Measurements from ENCODE around the gene TACR1. TPM values are rescaled to one million over a fixed set of nuclear protein-coding genes. Genes with fewer than 3 reads are reported as not detected.
A peak's percentile ranks its signal among the peaks of the same experiment; 100 is the strongest.
"Not testable (repeated sequence)": the region's sequence is repeated elsewhere in the genome, so short reads cannot be mapped to it uniquely, and the experiment has no call there.

TACR1 gene
- total RNA-seq: 0.05 TPM in 1 of 2 replicates, not detected in the other
- total RNA-seq (2013): not detected
- 0.01 and 0.10 TPM in 2 replicates for polyA plus RNA-seq
- polyA minus RNA-seq: 0.17 TPM in 1 of 2 replicates, not detected in the other

GRCh38 chr2:75199428-75200011, at the start of gene TACR1:
TACR1 (minus strand) TSS chr2:75199520; CDS start chr2:75198934, 586 bp downstream.
- H3K27me3 ChIP-seq (replicated peaks in 1 of 4; ENCODE audit: control extremely low read depth in 1 of 4, control insufficient read depth in 3 of 4, insufficient read depth in 4 of 4, low read length in 3 of 4): peaks cover 0 to 41% (median 31%) of the 10 kb centered on the region in 4 experiments
- no peak for TF ChIP-seq EZH2 (IDR thresholded peaks at IDR 0.05; ENCODE audit: borderline replicate concordance, insufficient read depth, low read depth, low read length, poor library complexity, severe bottlenecking)
- TF ChIP-seq CTCF (IDR thresholded peaks at IDR 0.05): peak; percentile 65
- no peaks in the 10 kb centered on the region for H3K9me3 Mint-ChIP-seq (ENCODE audit: insufficient read depth)
- intact Hi-C loops (cut with micrococcal nuclease): loop anchor here (1.0 to 10.0 kb wide), 4 partner anchors 205 to 405 kb away; no protein-coding TSS in a partner anchor
- H3K27ac Mint-ChIP-seq: no peak within 1 kb of the TSS
- peak within 1 kb of the TSS in 4 of 5 experiments; percentile 9 to 49 (median 36) for H3K4me3 ChIP-seq (ENCODE audit: control extremely low read depth in 1 of 5, extremely low read depth in 1 of 5, insufficient read depth in 1 of 5, low read depth in 2 of 5, low read length in 4 of 5)
- ChIA-PET CTCF (interaction anchor here (0.6 to 4.9 kb wide), 26 partner anchors 12 to 411 kb away, joined by 3 to 61 read pairs (median 4); no protein-coding TSS in a partner anchor), POLR2A (no interaction called here)
- ATAC-seq (ENCODE audit: low read depth) (peak; percentile 71), DNase-seq (peak; percentile 70)
- peak within 1 kb of the TSS; percentile 77 for H3K4me2 ChIP-seq (replicated peaks; ENCODE audit: low read depth, low read length, poor library complexity, severe bottlenecking)
- no peaks in the 10 kb centered on the region for H3K36me3 ChIP-seq (replicated peaks in 1 of 2; ENCODE audit: control extremely low read depth in 1 of 2, control insufficient read depth in 1 of 2, extremely low read depth in 1 of 2, insufficient read depth in 2 of 2, low read length in 1 of 2)
- H3K9ac ChIP-seq (ENCODE audit: low read length): peak within 1 kb of the TSS; percentile 35
- peaks cover 0 to 3% (median 0%) of the 10 kb centered on the region in 3 donors for H3K9me3 ChIP-seq (ENCODE audit: control extremely low read depth in 1 of 3, control insufficient read depth in 2 of 3, insufficient read depth in 1 of 3, low read length in 2 of 3)
- H3K27me3 Mint-ChIP-seq: peaks cover 57% of the 10 kb centered on the region
- peaks cover 23% of the 10 kb centered on the region for H3K4me1 Mint-ChIP-seq
- H4K20me1 ChIP-seq (ENCODE audit: control insufficient read depth, insufficient read depth, low read length, poor library complexity, severe bottlenecking): no peaks in the 10 kb centered on the region
- H3K79me2 ChIP-seq (ENCODE audit: control insufficient read depth, insufficient read depth, low read length): no peaks in the 10 kb centered on the region
- peak within 1 kb of the TSS; percentile 91 for H3K4me3 Mint-ChIP-seq
- no peak within 1 kb of the TSS for H3K27ac ChIP-seq (ENCODE audit: low read length in 2 of 2)
- H2AFZ ChIP-seq (ENCODE audit: insufficient read depth, low read depth, low read length, poor library complexity, severe bottlenecking): peak within 1 kb of the TSS; percentile 58
- peaks cover 22 to 23% of the 10 kb centered on the region in 2 donors for H3K4me1 ChIP-seq (ENCODE audit: control insufficient read depth in 2 of 2, insufficient read depth in 2 of 2, low read length in 2 of 2)
- WGBS (ENCODE audit: insufficient coverage): 3% methylated on average over 46 of the region's 46 CpGs

GRCh38 chr2:75248581-75248980, 49.3 kb upstream of the TACR1 start:
- H3K36me3 ChIP-seq (replicated peaks in 1 of 2; ENCODE audit: control extremely low read depth in 1 of 2, control insufficient read depth in 1 of 2, extremely low read depth in 1 of 2, insufficient read depth in 2 of 2, low read length in 1 of 2); H3K9me3 Mint-ChIP-seq (ENCODE audit: insufficient read depth); H3K27ac ChIP-seq (ENCODE audit: low read length in 2 of 2); H3K27ac Mint-ChIP-seq; H3K4me1 ChIP-seq (ENCODE audit: control insufficient read depth in 2 of 2, insufficient read depth in 2 of 2, low read length in 2 of 2); H4K20me1 ChIP-seq (ENCODE audit: control insufficient read depth, insufficient read depth, low read length, poor library complexity, severe bottlenecking); H3K4me1 Mint-ChIP-seq; intact Hi-C loops (cut with micrococcal nuclease); H3K27me3 ChIP-seq (replicated peaks in 1 of 4; ENCODE audit: control extremely low read depth in 1 of 4, control insufficient read depth in 3 of 4, insufficient read depth in 4 of 4, low read length in 3 of 4); H3K4me3 Mint-ChIP-seq; H2AFZ ChIP-seq (ENCODE audit: insufficient read depth, low read depth, low read length, poor library complexity, severe bottlenecking); POLR2A ChIA-PET; ATAC-seq (ENCODE audit: low read depth); H3K27me3 Mint-ChIP-seq; H3K79me2 ChIP-seq (ENCODE audit: control insufficient read depth, insufficient read depth, low read length); H3K4me2 ChIP-seq (replicated peaks; ENCODE audit: low read depth, low read length, poor library complexity, severe bottlenecking); CTCF ChIA-PET; H3K4me3 ChIP-seq (ENCODE audit: control extremely low read depth in 1 of 5, extremely low read depth in 1 of 5, insufficient read depth in 1 of 5, low read depth in 2 of 5, low read length in 4 of 5); H3K9me3 ChIP-seq (ENCODE audit: control extremely low read depth in 1 of 3, control insufficient read depth in 2 of 3, insufficient read depth in 1 of 3, low read length in 2 of 3); H3K9ac ChIP-seq (ENCODE audit: low read length); DNase-seq: not testable (repeated sequence)
- WGBS (ENCODE audit: insufficient coverage): 88% methylated on average over 6 of the region's 6 CpGs

Data from B cell (primary cell).